ENCODE results near the gene SGSM1.

SGSM1 gene

DNA sequence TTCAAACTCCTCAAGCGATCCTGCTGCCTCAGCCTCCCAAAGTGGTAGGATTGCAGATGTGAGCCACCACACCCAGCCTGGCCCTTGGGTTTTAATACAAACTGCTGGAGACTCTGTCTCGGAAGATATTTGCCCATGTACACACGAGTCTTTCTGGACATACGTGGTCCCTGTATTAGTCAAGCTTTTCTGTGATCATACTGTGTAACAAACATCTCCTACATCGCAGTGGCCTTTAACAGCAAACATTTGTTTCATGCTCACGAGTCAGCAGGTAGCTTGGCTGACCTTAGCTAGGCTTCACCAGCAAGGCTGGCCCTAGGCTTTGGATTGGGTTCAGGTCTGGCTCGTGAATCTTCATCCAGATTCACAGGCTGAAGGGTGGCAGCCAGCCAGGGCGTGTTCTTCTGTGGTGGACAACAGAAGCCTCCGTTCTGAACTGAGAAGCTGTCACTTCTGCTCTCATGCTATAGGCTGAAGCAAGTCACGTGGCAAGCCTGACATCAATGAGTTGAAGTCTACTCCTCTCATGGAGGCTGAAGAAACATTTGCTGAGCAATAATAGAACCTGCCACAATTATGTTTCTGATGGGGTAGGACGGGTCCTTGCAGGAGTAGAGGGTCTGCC lies 155.3 kb downstream of the SGSM1 start:
- Histone ChIP-seq H3K27me3 (ENCODE audit: insufficient read depth, low read length, poor library complexity, severe bottlenecking) (no peaks in the 10 kb centered on the region), H3F3A (ENCODE audit: low read depth) (no peaks in the 10 kb centered on the region), H3K4me1 (ENCODE audit: insufficient read depth, low read length, poor library complexity, severe bottlenecking) (no peaks in the 10 kb centered on the region), H3K9me3 (ENCODE audit: insufficient read depth, low read depth, low read length) (no peaks in the 10 kb centered on the region), H3K36me3 (ENCODE audit: insufficient read depth, low read length) (no peaks in the 10 kb centered on the region), H3K9me2 (replicated peaks; ENCODE audit: low read depth, low read length) (no peaks in the 10 kb centered on the region), H3K4me2 (ENCODE audit: low read depth, low read length, poor library complexity, severe bottlenecking) (no peak overlapping the region), H3K9ac (ENCODE audit: low read depth, low read length, poor library complexity, severe bottlenecking) (no peak overlapping the region), H2AFZ (ENCODE audit: low read length) (no peak overlapping the region), H3K4me3 (ENCODE audit: low read length, poor library complexity, severe bottlenecking) (no peak overlapping the region), H4K20me1 (ENCODE audit: insufficient read depth, low read length, poor library complexity, severe bottlenecking) (no peaks in the 10 kb centered on the region), H3K79me2 (ENCODE audit: insufficient read depth, low read length) (no peaks in the 10 kb centered on the region)
- TF ChIP-seq, protein P1, sequence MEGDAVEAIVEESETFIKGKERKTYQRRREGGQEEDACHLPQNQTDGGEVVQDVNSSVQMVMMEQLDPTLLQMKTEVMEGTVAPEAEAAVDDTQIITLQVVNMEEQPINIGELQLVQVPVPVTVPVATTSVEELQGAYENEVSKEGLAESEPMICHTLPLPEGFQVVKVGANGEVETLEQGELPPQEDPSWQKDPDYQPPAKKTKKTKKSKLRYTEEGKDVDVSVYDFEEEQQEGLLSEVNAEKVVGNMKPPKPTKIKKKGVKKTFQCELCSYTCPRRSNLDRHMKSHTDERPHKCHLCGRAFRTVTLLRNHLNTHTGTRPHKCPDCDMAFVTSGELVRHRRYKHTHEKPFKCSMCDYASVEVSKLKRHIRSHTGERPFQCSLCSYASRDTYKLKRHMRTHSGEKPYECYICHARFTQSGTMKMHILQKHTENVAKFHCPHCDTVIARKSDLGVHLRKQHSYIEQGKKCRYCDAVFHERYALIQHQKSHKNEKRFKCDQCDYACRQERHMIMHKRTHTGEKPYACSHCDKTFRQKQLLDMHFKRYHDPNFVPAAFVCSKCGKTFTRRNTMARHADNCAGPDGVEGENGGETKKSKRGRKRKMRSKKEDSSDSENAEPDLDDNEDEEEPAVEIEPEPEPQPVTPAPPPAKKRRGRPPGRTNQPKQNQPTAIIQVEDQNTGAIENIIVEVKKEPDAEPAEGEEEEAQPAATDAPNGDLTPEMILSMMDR (conservative IDR thresholded peaks at IDR 0.05; ENCODE audit: low read length) = no peak
- no peak for TF ChIP-seq EZH2phosphoT487 (IDR thresholded peaks at IDR 0.05; ENCODE audit: borderline replicate concordance)

DNA sequence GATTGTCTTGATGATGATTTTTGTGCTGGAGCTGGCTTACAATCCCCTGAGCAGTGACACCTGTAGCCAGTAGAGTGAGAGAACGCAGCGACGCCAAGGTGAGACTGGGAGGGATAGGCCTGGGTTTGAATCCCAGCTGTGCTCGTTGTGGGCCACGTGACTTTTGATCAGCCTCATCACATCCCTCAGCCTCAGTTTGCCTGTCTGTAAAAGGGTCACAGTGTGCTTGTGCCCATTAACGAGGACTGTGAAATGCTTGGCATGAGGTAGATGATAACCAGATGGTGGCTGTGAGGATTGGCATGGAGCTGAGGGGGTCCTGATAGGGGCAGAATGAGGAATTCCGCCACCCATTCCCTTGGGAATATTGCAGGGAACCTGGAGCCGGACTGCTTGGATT lies 156.1 kb downstream of the SGSM1 start:
- Histone ChIP-seq H3F3A (ENCODE audit: low read depth) (no peaks in the 10 kb centered on the region), H3K36me3 (ENCODE audit: insufficient read depth, low read length) (no peaks in the 10 kb centered on the region), H3K79me2 (ENCODE audit: insufficient read depth, low read length) (no peaks in the 10 kb centered on the region), H3K4me2 (ENCODE audit: low read depth, low read length, poor library complexity, severe bottlenecking) (no peak overlapping the region), H3K9me2 (replicated peaks; ENCODE audit: low read depth, low read length) (no peaks in the 10 kb centered on the region), H2AFZ (ENCODE audit: low read length) (no peak overlapping the region), H3K4me3 (ENCODE audit: low read length, poor library complexity, severe bottlenecking) (no peak overlapping the region), H3K27me3 (ENCODE audit: insufficient read depth, low read length, poor library complexity, severe bottlenecking) (no peaks in the 10 kb centered on the region), H3K4me1 (ENCODE audit: insufficient read depth, low read length, poor library complexity, severe bottlenecking) (no peaks in the 10 kb centered on the region), H3K9ac (ENCODE audit: low read depth, low read length, poor library complexity, severe bottlenecking) (no peak overlapping the region), H4K20me1 (ENCODE audit: insufficient read depth, low read length, poor library complexity, severe bottlenecking) (no peaks in the 10 kb centered on the region), H3K9me3 (ENCODE audit: insufficient read depth, low read depth, low read length) (no peaks in the 10 kb centered on the region)
- TF ChIP-seq, protein P1 (conservative IDR thresholded peaks at IDR 0.05; ENCODE audit: low read length) = no peak
- no peak for TF ChIP-seq EZH2phosphoT487 (IDR thresholded peaks at IDR 0.05; ENCODE audit: borderline replicate concordance)

DNA sequence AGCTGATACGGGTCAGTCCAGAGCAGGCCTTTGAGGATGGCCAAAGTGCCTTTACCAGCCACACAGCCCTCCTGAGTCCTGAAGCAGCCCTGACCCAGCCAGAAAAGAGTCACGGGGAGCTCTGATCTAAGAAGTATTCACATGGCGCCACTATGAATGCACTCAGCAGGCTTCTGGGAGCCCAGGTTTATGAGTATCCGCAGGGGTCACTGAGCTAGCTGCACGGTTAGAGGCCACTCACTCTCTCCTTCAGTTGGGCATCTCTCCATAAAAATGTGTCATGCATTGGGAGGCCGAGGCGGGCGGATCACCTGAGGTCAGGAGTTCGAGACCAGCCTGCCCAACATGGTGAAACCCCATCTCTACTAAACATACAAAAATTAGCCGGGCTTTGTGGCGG lies 156.8 kb downstream of the SGSM1 start:
- H3K9ac ChIP-seq (ENCODE audit: low read depth, low read length, poor library complexity, severe bottlenecking) = no peak overlapping the region
- no peaks in the 10 kb centered on the region for H3K79me2 ChIP-seq (ENCODE audit: insufficient read depth, low read length)
- H3K27me3 ChIP-seq (ENCODE audit: insufficient read depth, low read length, poor library complexity, severe bottlenecking) = no peaks in the 10 kb centered on the region
- H3K9me3 ChIP-seq (ENCODE audit: insufficient read depth, low read depth, low read length) = no peaks in the 10 kb centered on the region
- H3K9me2 ChIP-seq (replicated peaks; ENCODE audit: low read depth, low read length) = no peaks in the 10 kb centered on the region
- H3K4me1 ChIP-seq (ENCODE audit: insufficient read depth, low read length, poor library complexity, severe bottlenecking) = no peaks in the 10 kb centered on the region
- TF ChIP-seq, protein P1 (conservative IDR thresholded peaks at IDR 0.05; ENCODE audit: low read length) = no peak
- no peak for TF ChIP-seq EZH2phosphoT487 (IDR thresholded peaks at IDR 0.05; ENCODE audit: borderline replicate concordance)
- no peaks in the 10 kb centered on the region for H3K36me3 ChIP-seq (ENCODE audit: insufficient read depth, low read length)
- no peaks in the 10 kb centered on the region for H4K20me1 ChIP-seq (ENCODE audit: insufficient read depth, low read length, poor library complexity, severe bottlenecking)
- H3K4me3 ChIP-seq (ENCODE audit: low read length, poor library complexity, severe bottlenecking) = no peak overlapping the region
- no peak overlapping the region for H2AFZ ChIP-seq (ENCODE audit: low read length)
- no peak overlapping the region for H3K4me2 ChIP-seq (ENCODE audit: low read depth, low read length, poor library complexity, severe bottlenecking)
- no peaks in the 10 kb centered on the region for H3F3A ChIP-seq (ENCODE audit: low read depth)
